Heart left ventricle (tissue), 16 donors: ENCODE data around the gene CES4A. TPM values are rescaled to one million over a fixed set of nuclear protein-coding genes. Genes with fewer than 3 reads are reported as not detected.

Experiments used
- ATAC-seq, 4 donors: fragments of 200-7000 bp; cut with Tn5 transposase; one replicate each; pipeline ENCODE4 v1.9.1; 2020 to 2022; ENCODE audit warnings: moderate library complexity in 4 of 4, mild to moderate bottlenecking in 3 of 4, moderate number of reproducible peaks in 1 of 4
- DNase-seq, 5 donors: peaks; one replicate each; pipeline ENCODE4 v3.0.0-alpha.2; 2020
- H3K27ac ChIP-seq, 12 donors: fragments of 200-600 bp; sonication (generic) in 4 of 12; one replicate each; pipeline versions ENCODE4 v1.5.0 to v1.8.0; 2016 to 2022; ENCODE audit warnings: mild to moderate bottlenecking in 2 of 12
- H3K27me3 ChIP-seq, 9 donors: fragments of 200-600 bp; sonication (generic) in 2 of 9; one replicate each; pipeline versions ENCODE4 v1.5.1 to v1.8.0; 2016 to 2022; ENCODE audit warnings: mild to moderate bottlenecking in 3 of 9
- H3K36me3 ChIP-seq, 9 donors: fragments of 200-600 bp; sonication (generic) in 2 of 9; one replicate each; pipeline versions ENCODE4 v1.5.0 to v1.8.0; 2018 to 2022; ENCODE audit warnings: mild to moderate bottlenecking in 2 of 9
- H3K4me1 ChIP-seq, 12 donors: fragments of 200-600 bp; sonication (generic) in 4 of 12; one replicate each; pipeline versions ENCODE4 v1.5.0 to v1.8.0; 2016 to 2022; ENCODE audit warnings: mild to moderate bottlenecking in 3 of 12
- H3K4me3 ChIP-seq, 12 donors: fragments of 200-600 bp; sonication (generic) in 4 of 12; one replicate each; pipeline versions ENCODE4 v1.5.0 to v1.8.0; 2017 to 2022; ENCODE audit warnings: mild to moderate bottlenecking in 9 of 12, moderate library complexity in 4 of 12
- H3K9me3 ChIP-seq, 12 donors: fragments of 200-600 bp; sonication (generic) in 4 of 12; one replicate each; pipeline versions ENCODE4 v1.5.0 to v1.8.0; 2016 to 2022; ENCODE audit warnings: mild to moderate bottlenecking in 1 of 12
- CTCF ChIP-seq, 12 donors: fragments of 200-600 bp; sonication (generic) in 4 of 12; IDR thresholded peaks; one replicate each; pipeline versions ENCODE4 v1.5.0 to v1.8.0; 2018 to 2022; ENCODE audit warnings: antibody characterized with exemption in 12 of 12, mild to moderate bottlenecking in 5 of 12
- POLR2A ChIP-seq, 2 donors: fragments of 450-650 bp; IDR thresholded peaks; one replicate each; pipeline ENCODE4 v1.6.1; 2017; ENCODE audit warnings: antibody characterized with exemption in 2 of 2, mild to moderate bottlenecking in 2 of 2, moderate library complexity in 2 of 2
- WGBS, 4 donors: extraction: QIAGEN DNeasy Blood & Tissue Kit in 2 of 4; methylation state at CpG; one replicate each; pipeline versions ENCODE4 v1.1.5 to v1.1.7; 2013 to 2018; 5-methylcytosine and 5-hydroxymethylcytosine counted together
- intact Hi-C, 10 donors: fragments of 100-400 bp; cut with DNase I; formaldehyde crosslinking; loops; one replicate each; pipeline versions ENCODE4 v1.11.1 to v1.14.2; 2022
- polyA plus RNA-seq, 2 donors: library from polyadenylated mRNA; stranded (reverse); fragments of 200-250 nt; gene quantifications; one replicate each; pipeline ENCODE4 v1.2.3, GENCODE V29; 2013
- total RNA-seq, 9 donors: library from RNA; depleted of rRNA in 2 of 9; stranded (reverse); fragments of >200 nt in 2 of 9; fragmentation: NEBNext Ultra II Directional in 3 of 9; extraction: Animal tissue kit (Norgen Biotek cat#: 25700) in 3 of 9; gene quantifications; one replicate each; pipeline versions ENCODE4 v1.1.0 to v1.2.4, GENCODE V29; 2016 to 2023
- donor health status: ischemic (EF 13 %, LVEDD 7.1; RV severe dilation, severe dysfunction).
- donor health status: healthy with polysubstance abuse.
- donor health status: DM: no; HTN: yes; CAD: no.
- donor health status: DM: no; HTN: no; CAD: no.
- donor health status: ischemic (EF 25% LVEDD 6.9; RV normal size, moderate dysfunction).
- donor health status: ischemic (EF 25% LVEDD 5.7; RV mildly dilated, moderate dysfunction).
- donor health status: healthy.
- donor health status: DM: yes; HTN: yes; CAD: no.
- donor health status: ischemic (EF 35%, LVEDD 5.7; RV mildly dilated, moderate dysfunction).
- donor health status: nonischemic (EF 11% LVEDD 7.7; RV severe dilation, severe dysfunction).
- donor health status: DM: yes; HTN: yes; CAD: no.
- donor health status: PGD.
- donor health status: ischemic (EF 29% LVEDD 5.4; RV normal size, mild dysfunction).
- donor health status: nonischemic (EF 23%, LVEDD 6.1; RV moderate dilation, normal function).

CES4A gene
- total and polyA plus RNA-seq, 11 donors, result 3.5 to 26.8 (median 8.1) TPM

- WGBS, 4 donors, result 29 to 71% (median 65%) methylated on average over 1 to 6 of the region's 6 CpGs
Measured at GRCh38 chr16:66964049-66964448, 24.3 kb upstream of the CES4A start.

GRCh38 chr16:66968847-66969246 lies 19.5 kb upstream of the CES4A start:
- Histone ChIP-seq H3K4me1 (no peaks in the 10 kb centered on the region), H3K36me3 (no peaks in the 10 kb centered on the region), H3K9me3 (no peaks in the 10 kb centered on the region), H3K27me3 (no peaks in the 10 kb centered on the region), H3K27ac (no peak overlapping the region), H3K4me3 (no peak overlapping the region)
- ATAC-seq, result no peak
- no peak for TF ChIP-seq CTCF (IDR thresholded peaks at IDR 0.05)
- TF ChIP-seq POLR2A (IDR thresholded peaks at IDR 0.05), result no peak
- WGBS, 4 donors, result 84 to 92% (median 88%) methylated on average over 5 of the region's 5 CpGs
- intact Hi-C loops, result no loop called here
- no peak for DNase-seq

More at GRCh38 chr16:66964049-66964448, 24.3 kb upstream of the CES4A start:
- TF ChIP-seq POLR2A (IDR thresholded peaks at IDR 0.05) (no peak), CTCF (IDR thresholded peaks at IDR 0.05) (no peak)
- H3K4me3 ChIP-seq, result no peak overlapping the region
- intact Hi-C loops, result no loop called here
- H3K36me3 ChIP-seq, result no peaks in the 10 kb centered on the region
- H3K9me3 ChIP-seq, result no peaks in the 10 kb centered on the region
- peaks cover 0 to 29% (median 0%) of the 10 kb centered on the region in 12 donors for H3K4me1 ChIP-seq
- ATAC-seq (peak in 2 of 4 donors; percentile 23 to 48), DNase-seq (no peak)
- H3K27ac ChIP-seq, result no peak overlapping the region
- H3K27me3 ChIP-seq, result no peaks in the 10 kb centered on the region

- intact Hi-C loops, result loop anchor here in 3 of 10 donors (10.0 kb wide), 1 partner anchor 214 kb away; the partner anchor contains the start of gene MATCAP1 (in 3 of the 3)
- ATAC-seq, result no peak
- 71 to 80% (median 75%) methylated on average over 10 of the region's 10 CpGs for WGBS, 4 donors
Measured at GRCh38 chr16:66970775-66971720, 17.3 kb upstream of the CES4A start.

More at GRCh38 chr16:66970775-66971720, 17.3 kb upstream of the CES4A start:
- Histone ChIP-seq H3K27me3 (no peaks in the 10 kb centered on the region), H3K27ac (no peak overlapping the region), H3K4me3 (no peak overlapping the region), H3K36me3 (no peaks in the 10 kb centered on the region), H3K9me3 (no peaks in the 10 kb centered on the region), H3K4me1 (no peaks in the 10 kb centered on the region)
- TF ChIP-seq CTCF (IDR thresholded peaks at IDR 0.05), result no peak
- no peak for TF ChIP-seq POLR2A (IDR thresholded peaks at IDR 0.05)
- DNase-seq, result no peak
